ENCODE measurements around the gene ORMDL3.

- TF ChIP-seq CTCF (IDR thresholded peaks at IDR 0.05 in 4 of 5, conservative IDR thresholded peaks at IDR 0.05 in 1 of 5) (no peak), POLR2A (IDR thresholded peaks at IDR 0.05) (no peak)
These were observed 36.4 kb upstream of the ORMDL3 start for GRCh38 chr17:39963829-39964228.

Measured in gastrocnemius medialis (tissue), 4 donors.